ENCODE data around the gene MEGF11.
"Not testable (repeated sequence)": the region's sequence is repeated elsewhere in the genome, so short reads cannot be mapped to it uniquely, and the experiment has no call there.

The MEGF11 gene

DNA sequence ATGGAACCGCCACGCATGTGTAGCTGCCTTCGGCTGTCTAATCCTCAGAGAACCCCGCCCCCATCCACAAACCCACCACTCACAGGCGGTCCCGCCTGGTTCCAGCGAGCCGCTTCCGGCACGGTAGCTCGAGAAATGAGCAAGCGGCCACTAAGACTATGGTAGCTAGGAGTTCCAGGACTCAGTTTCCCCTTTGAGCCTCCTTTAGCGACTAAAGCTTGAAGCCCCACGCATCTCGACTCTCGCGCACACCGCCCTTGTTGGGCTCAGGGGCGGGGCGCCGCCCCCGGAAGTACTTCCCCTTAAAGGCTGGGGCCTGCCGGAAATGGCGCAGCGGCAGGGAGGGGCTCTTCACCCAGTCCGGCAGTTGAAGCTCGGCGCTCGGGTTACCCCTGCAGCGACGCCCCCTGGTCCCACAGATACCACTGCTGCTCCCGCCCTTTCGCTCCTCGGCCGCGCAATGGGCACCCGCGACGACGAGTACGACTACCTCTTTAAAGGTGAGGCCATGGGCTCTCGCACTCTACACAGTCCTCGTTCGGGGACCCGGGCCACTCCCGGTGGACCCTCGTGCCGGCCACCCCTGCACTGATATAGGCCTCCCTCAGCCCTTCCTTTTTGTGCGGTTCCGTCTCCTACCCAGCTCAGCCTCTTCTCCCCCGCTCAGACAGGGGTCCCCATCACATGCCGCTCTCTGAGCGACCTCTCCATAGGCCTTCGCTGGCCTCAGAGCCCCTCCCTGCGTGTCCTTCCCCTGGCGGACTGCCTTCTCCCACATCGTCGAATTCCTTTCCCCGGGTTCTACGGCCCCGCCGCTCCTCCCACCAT lies 384.2 kb downstream of the MEGF11 start, which contains the start of gene RAB11A:
Gene RAB11A, plus strand, starts transcription at position 366 of the 828 bp plus-strand sequence. Its CDS starts 95 bp downstream, at position 461.
- DNase-seq: peak; percentile 91

GRCh38 chr15:65868546-65869125 lies 384.9 kb downstream of the MEGF11 start:
- DNase-seq: no peak

GRCh38 chr15:65867933-65868332 lies 385.6 kb downstream of the MEGF11 start:
- DNase-seq: not testable (repeated sequence)

DNA sequence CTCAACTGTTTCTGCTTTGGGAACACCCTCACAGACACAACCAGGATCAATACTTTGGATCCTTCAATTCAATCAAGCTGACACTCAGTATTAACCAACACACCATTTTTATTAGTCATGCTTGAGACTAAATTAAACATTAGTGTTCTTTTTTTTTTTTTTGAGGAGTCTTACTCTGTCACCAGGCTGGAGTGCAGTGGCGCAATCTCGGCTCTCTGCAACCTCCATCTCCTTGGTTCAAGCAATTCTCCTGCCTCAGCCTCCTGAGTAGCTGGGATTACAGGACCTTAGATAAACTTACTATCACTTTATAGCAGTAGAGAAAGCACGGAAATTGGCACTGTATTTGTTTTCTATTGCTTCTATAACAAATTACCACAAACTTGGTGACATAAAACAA lies 386.3 kb downstream of the MEGF11 start:
- no peak for DNase-seq

- no peak for DNase-seq
Observed at GRCh38 chr15:65863106-65863505, 390.4 kb downstream of the MEGF11 start.

GRCh38 chr15:65862682-65863081 lies 390.9 kb downstream of the MEGF11 start:
- peak; percentile 9 for DNase-seq

- no peak for DNase-seq
Observed at GRCh38 chr15:65857718-65858402, 395.7 kb downstream of the MEGF11 start.

GRCh38 chr15:65856821-65857455 lies 396.6 kb downstream of the MEGF11 start:
- DNase-seq: peak; percentile 65

- DNase-seq: no peak
Observed at GRCh38 chr15:65851981-65852380, 401.6 kb downstream of the MEGF11 start.

GRCh38 chr15:65847989-65848388 lies 405.6 kb downstream of the MEGF11 start:
- DNase-seq: no peak

- DNase-seq: no peak
Observed at GRCh38 chr15:65845826-65846519, 407.6 kb downstream of the MEGF11 start.
